ENCODE measurements around the gene CCDC50. TPM values are rescaled to one million over a fixed set of nuclear protein-coding genes. Genes with fewer than 3 reads are reported as not detected.

Gene CCDC50
- total RNA-seq, 2 donors from 2014 or later = 56.0 to 84.7 TPM

DNA sequence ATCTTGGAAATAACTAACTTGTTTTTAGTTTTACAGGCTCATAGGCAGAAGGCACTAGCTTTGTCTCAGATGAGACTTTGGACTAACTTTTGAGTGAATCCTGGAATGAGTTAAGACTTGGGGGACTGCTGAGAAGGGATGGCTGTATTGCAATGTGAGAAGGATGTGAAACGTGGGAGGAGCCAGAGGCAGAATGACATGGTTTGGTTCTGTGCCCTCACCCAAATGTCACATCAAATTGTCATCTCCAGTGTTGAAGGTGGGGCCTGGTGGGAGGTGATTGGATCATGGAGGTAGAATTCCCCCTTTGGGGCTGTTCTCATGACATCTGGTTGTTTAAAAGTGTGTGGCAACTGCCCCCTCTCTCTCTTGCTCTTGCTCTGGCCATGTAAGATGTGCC is 28.8 kb upstream of the CCDC50 start:
- intact Hi-C loops (cut with DNase I) = no loop called here
- no peaks in the 10 kb centered on the region for H3K36me3 ChIP-seq
- H3K4me1 ChIP-seq (replicated peaks) = no peaks in the 10 kb centered on the region
- no peak for DNase-seq (ENCODE audit: low spot score)
- TF ChIP-seq, protein P1, sequence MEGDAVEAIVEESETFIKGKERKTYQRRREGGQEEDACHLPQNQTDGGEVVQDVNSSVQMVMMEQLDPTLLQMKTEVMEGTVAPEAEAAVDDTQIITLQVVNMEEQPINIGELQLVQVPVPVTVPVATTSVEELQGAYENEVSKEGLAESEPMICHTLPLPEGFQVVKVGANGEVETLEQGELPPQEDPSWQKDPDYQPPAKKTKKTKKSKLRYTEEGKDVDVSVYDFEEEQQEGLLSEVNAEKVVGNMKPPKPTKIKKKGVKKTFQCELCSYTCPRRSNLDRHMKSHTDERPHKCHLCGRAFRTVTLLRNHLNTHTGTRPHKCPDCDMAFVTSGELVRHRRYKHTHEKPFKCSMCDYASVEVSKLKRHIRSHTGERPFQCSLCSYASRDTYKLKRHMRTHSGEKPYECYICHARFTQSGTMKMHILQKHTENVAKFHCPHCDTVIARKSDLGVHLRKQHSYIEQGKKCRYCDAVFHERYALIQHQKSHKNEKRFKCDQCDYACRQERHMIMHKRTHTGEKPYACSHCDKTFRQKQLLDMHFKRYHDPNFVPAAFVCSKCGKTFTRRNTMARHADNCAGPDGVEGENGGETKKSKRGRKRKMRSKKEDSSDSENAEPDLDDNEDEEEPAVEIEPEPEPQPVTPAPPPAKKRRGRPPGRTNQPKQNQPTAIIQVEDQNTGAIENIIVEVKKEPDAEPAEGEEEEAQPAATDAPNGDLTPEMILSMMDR (IDR thresholded peaks at IDR 0.05) = no peak
- TF ChIP-seq POLR2A (IDR thresholded peaks at IDR 0.05) = no peak
- TF ChIP-seq POLR2AphosphoS5 (IDR thresholded peaks at IDR 0.05) = no peak
- no peak overlapping the region for H3K4me3 ChIP-seq
- no peaks in the 10 kb centered on the region for H3K9me3 ChIP-seq
- WGBS = 50% methylated on average over 1 of the region's 1 CpG
- H3K27ac ChIP-seq = no peak overlapping the region
- no peaks in the 10 kb centered on the region for H3K27me3 ChIP-seq (replicated peaks; ENCODE audit: insufficient read depth)

GRCh38 chr3:191301017-191301416 is 28.2 kb upstream of the CCDC50 start:
- WGBS = 91% methylated on average over 1 of the region's 1 CpG
- intact Hi-C loops (cut with DNase I) = no loop called here
- Histone ChIP-seq H3K27ac (no peak overlapping the region), H3K27me3 (replicated peaks; ENCODE audit: insufficient read depth) (no peaks in the 10 kb centered on the region), H3K4me3 (no peak overlapping the region), H3K36me3 (no peaks in the 10 kb centered on the region), H3K4me1 (replicated peaks) (no peaks in the 10 kb centered on the region), H3K9me3 (no peaks in the 10 kb centered on the region)
- no peak for DNase-seq (ENCODE audit: low spot score)
- TF ChIP-seq POLR2A (IDR thresholded peaks at IDR 0.05) (no peak), POLR2AphosphoS5 (IDR thresholded peaks at IDR 0.05) (no peak)
- TF ChIP-seq, protein P1 (IDR thresholded peaks at IDR 0.05) = no peak

DNA sequence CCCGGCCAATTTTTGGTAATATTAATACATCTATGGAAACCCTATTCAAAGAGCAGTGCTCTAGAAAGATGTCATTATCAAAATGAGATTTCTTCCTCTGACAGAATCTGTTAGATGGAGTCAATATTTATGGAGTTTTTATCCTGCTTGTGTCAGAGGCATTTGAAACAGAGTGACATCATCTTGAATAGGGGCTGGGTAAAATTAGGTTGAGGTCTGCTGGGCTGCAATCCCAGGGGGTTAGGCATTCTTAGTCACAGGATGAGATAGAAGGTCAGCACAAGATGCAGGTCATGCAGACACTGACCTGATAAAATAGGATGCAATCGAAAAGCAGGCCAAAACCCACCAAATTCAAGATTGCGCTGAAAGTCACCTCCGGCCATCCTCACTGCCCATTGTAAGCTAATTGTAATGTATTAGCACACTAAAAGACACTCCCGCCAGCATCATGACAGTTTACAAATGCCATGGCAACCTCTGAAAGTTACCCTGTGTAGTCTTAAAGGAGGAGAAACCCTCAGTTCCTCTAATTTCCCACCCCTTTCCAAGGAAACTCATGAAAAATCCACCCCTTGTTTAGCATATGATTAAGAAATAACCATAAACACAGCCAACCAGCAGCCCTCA is 27.3 kb upstream of the CCDC50 start:
- Histone ChIP-seq H3K9me3 (no peaks in the 10 kb centered on the region), H3K27me3 (replicated peaks; ENCODE audit: insufficient read depth) (no peaks in the 10 kb centered on the region), H3K4me3 (no peak overlapping the region), H3K4me1 (replicated peaks) (no peaks in the 10 kb centered on the region), H3K27ac (no peak overlapping the region), H3K36me3 (no peaks in the 10 kb centered on the region)
- intact Hi-C loops (cut with DNase I) = no loop called here
- DNase-seq (ENCODE audit: low spot score) = no peak
- TF ChIP-seq POLR2AphosphoS5 (IDR thresholded peaks at IDR 0.05) = no peak
- TF ChIP-seq POLR2A (IDR thresholded peaks at IDR 0.05) = no peak
- TF ChIP-seq, protein P1 (IDR thresholded peaks at IDR 0.05) = no peak
- WGBS = 93% methylated on average over 5 of the region's 5 CpGs

- DNase-seq (ENCODE audit: low spot score) = no peak
- H3K27ac ChIP-seq = no peak overlapping the region
- intact Hi-C loops (cut with DNase I) = no loop called here
Measured at GRCh38 chr3:191302451-191302850, 26.7 kb upstream of the CCDC50 start.

DNA sequence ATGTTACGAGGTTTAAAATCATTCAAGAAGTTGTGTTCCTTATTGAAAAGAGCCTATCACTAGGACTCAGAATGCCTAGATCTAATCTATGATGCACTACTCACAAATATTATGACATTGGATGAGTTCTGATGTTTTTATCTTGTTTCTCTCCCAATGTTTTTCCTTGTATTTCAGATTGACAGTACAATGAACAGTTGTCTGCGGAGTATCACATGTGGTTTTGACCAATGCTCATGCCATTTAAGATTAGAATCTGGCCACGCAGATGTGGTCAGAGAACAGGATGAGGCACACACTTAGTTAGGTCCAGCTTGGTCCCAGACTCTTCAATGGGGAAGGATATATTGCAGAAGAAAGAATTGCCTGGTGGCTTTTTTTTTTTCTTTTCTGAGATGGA is 25.6 kb upstream of the CCDC50 start:
- Histone ChIP-seq H3K9me3 (no peaks in the 10 kb centered on the region), H3K4me1 (replicated peaks) (no peaks in the 10 kb centered on the region), H3K27ac (no peak overlapping the region), H3K27me3 (replicated peaks; ENCODE audit: insufficient read depth) (no peaks in the 10 kb centered on the region), H3K4me3 (no peak overlapping the region), H3K36me3 (no peaks in the 10 kb centered on the region)
- intact Hi-C loops (cut with DNase I) = no loop called here
- 83% methylated on average over 3 of the region's 3 CpGs for WGBS
- TF ChIP-seq, protein P1 (IDR thresholded peaks at IDR 0.05) = no peak
- TF ChIP-seq POLR2AphosphoS5 (IDR thresholded peaks at IDR 0.05) (no peak), POLR2A (IDR thresholded peaks at IDR 0.05) (no peak)
- no peak for DNase-seq (ENCODE audit: low spot score)

More at GRCh38 chr3:191302451-191302850, 26.7 kb upstream of the CCDC50 start:
- WGBS = 55% methylated on average over 2 of the region's 2 CpGs
- TF ChIP-seq POLR2AphosphoS5 (IDR thresholded peaks at IDR 0.05) (no peak), POLR2A (IDR thresholded peaks at IDR 0.05) (no peak)
- TF ChIP-seq, protein P1 (IDR thresholded peaks at IDR 0.05) = no peak
- H3K9me3 ChIP-seq = no peaks in the 10 kb centered on the region
- no peak overlapping the region for H3K4me3 ChIP-seq
- H3K27me3 ChIP-seq (replicated peaks; ENCODE audit: insufficient read depth) = no peaks in the 10 kb centered on the region
- no peaks in the 10 kb centered on the region for H3K36me3 ChIP-seq
- H3K4me1 ChIP-seq (replicated peaks) = no peaks in the 10 kb centered on the region
